ENCODE data around the gene NHSL2. TPM values are rescaled to one million over a fixed set of nuclear protein-coding genes. Genes with fewer than 3 reads are reported as not detected.
"Not testable (repeated sequence)": the region's sequence is repeated elsewhere in the genome, so short reads cannot be mapped to it uniquely, and the experiment has no call there.

Gene NHSL2
- total RNA-seq, 1 experiment from 2014 or later: 0.58 TPM

- no peak for TF ChIP-seq CTCF (conservative IDR thresholded peaks at IDR 0.05; ENCODE audit: low read depth, low read length)
- no peak for TF ChIP-seq EZH2 (IDR thresholded peaks at IDR 0.05; ENCODE audit: borderline replicate concordance, low read depth, low read length, poor library complexity, severe bottlenecking)
- intact Hi-C loops (cut with micrococcal nuclease; ENCODE audit: unreplicated experiment): no loop called here
- Histone ChIP-seq H3K36me3 (ENCODE audit: insufficient read depth, low read length, poor library complexity, severe bottlenecking) (no peaks in the 10 kb centered on the region), H3K27ac (ENCODE audit: low read depth, low read length, poor library complexity, severe bottlenecking) (no peak overlapping the region), H3K27me3 (replicated peaks; ENCODE audit: insufficient read depth, low read depth, low read length, poor library complexity) (no peaks in the 10 kb centered on the region), H3K4me3 (ENCODE audit: low read depth, low read length, poor library complexity, severe bottlenecking) (no peak overlapping the region), H3K9me3 (ENCODE audit: low read depth, low read length, poor library complexity, severe bottlenecking) (no peaks in the 10 kb centered on the region), H3K4me1 (ENCODE audit: insufficient read depth, low read length, poor library complexity, severe bottlenecking) (no peaks in the 10 kb centered on the region)
- CTCF ChIA-PET: no interaction called here
- BruUV-seq (replicated peaks): no TSS peak
- POLR2A ChIA-PET (ENCODE audit: low non-redundant PET): no interaction called here
- DNase-seq (ENCODE audit: low spot score): no peak
Measured at GRCh38 chrX:72054779-72055489, 144.3 kb downstream of the NHSL2 start.

GRCh38 chrX:72057331-72057730, 146.7 kb downstream of the NHSL2 start:
- CTCF ChIA-PET: no interaction called here
- POLR2A ChIA-PET (ENCODE audit: low non-redundant PET): no interaction called here

GRCh38 chrX:72057849-72058248, 147.2 kb downstream of the NHSL2 start:
- Histone ChIP-seq H3K4me1 (ENCODE audit: insufficient read depth, low read length, poor library complexity, severe bottlenecking) (no peaks in the 10 kb centered on the region), H3K27me3 (replicated peaks; ENCODE audit: insufficient read depth, low read depth, low read length, poor library complexity) (no peaks in the 10 kb centered on the region), H3K36me3 (ENCODE audit: insufficient read depth, low read length, poor library complexity, severe bottlenecking) (no peaks in the 10 kb centered on the region), H3K27ac (ENCODE audit: low read depth, low read length, poor library complexity, severe bottlenecking) (no peak overlapping the region), H3K4me3 (ENCODE audit: low read depth, low read length, poor library complexity, severe bottlenecking) (no peak overlapping the region), H3K9me3 (ENCODE audit: low read depth, low read length, poor library complexity, severe bottlenecking) (no peaks in the 10 kb centered on the region)
- no TSS peak for BruUV-seq (replicated peaks)
- TF ChIP-seq EZH2 (IDR thresholded peaks at IDR 0.05; ENCODE audit: borderline replicate concordance, low read depth, low read length, poor library complexity, severe bottlenecking): no peak
- no peak for TF ChIP-seq CTCF (conservative IDR thresholded peaks at IDR 0.05; ENCODE audit: low read depth, low read length)
- no peak for DNase-seq (ENCODE audit: low spot score)
- ChIA-PET CTCF (no interaction called here), POLR2A (ENCODE audit: low non-redundant PET) (no interaction called here)
- intact Hi-C loops (cut with micrococcal nuclease; ENCODE audit: unreplicated experiment): no loop called here

More at GRCh38 chrX:72057331-72057730, 146.7 kb downstream of the NHSL2 start:
- H3K4me3 ChIP-seq (ENCODE audit: low read depth, low read length, poor library complexity, severe bottlenecking): no peak overlapping the region
- DNase-seq (ENCODE audit: low spot score): no peak
- no peaks in the 10 kb centered on the region for H3K27me3 ChIP-seq (replicated peaks; ENCODE audit: insufficient read depth, low read depth, low read length, poor library complexity)
- no peaks in the 10 kb centered on the region for H3K9me3 ChIP-seq (ENCODE audit: low read depth, low read length, poor library complexity, severe bottlenecking)
- H3K36me3 ChIP-seq (ENCODE audit: insufficient read depth, low read length, poor library complexity, severe bottlenecking): no peaks in the 10 kb centered on the region
- no peak overlapping the region for H3K27ac ChIP-seq (ENCODE audit: low read depth, low read length, poor library complexity, severe bottlenecking)
- no peaks in the 10 kb centered on the region for H3K4me1 ChIP-seq (ENCODE audit: insufficient read depth, low read length, poor library complexity, severe bottlenecking)
- BruUV-seq (replicated peaks): no TSS peak
- intact Hi-C loops (cut with micrococcal nuclease; ENCODE audit: unreplicated experiment): no loop called here
- TF ChIP-seq EZH2 (IDR thresholded peaks at IDR 0.05; ENCODE audit: borderline replicate concordance, low read depth, low read length, poor library complexity, severe bottlenecking) (no peak), CTCF (conservative IDR thresholded peaks at IDR 0.05; ENCODE audit: low read depth, low read length) (no peak)

- BruUV-seq (replicated peaks); H3K9me3 ChIP-seq (ENCODE audit: low read depth, low read length, poor library complexity, severe bottlenecking); H3K4me3 ChIP-seq (ENCODE audit: low read depth, low read length, poor library complexity, severe bottlenecking); POLR2A ChIA-PET (ENCODE audit: low non-redundant PET); H3K27ac ChIP-seq (ENCODE audit: low read depth, low read length, poor library complexity, severe bottlenecking); H3K27me3 ChIP-seq (replicated peaks; ENCODE audit: insufficient read depth, low read depth, low read length, poor library complexity); H3K36me3 ChIP-seq (ENCODE audit: insufficient read depth, low read length, poor library complexity, severe bottlenecking); DNase-seq (ENCODE audit: low spot score); CTCF ChIA-PET; intact Hi-C loops (cut with micrococcal nuclease; ENCODE audit: unreplicated experiment); H3K4me1 ChIP-seq (ENCODE audit: insufficient read depth, low read length, poor library complexity, severe bottlenecking): not testable (repeated sequence)
Measured at GRCh38 chrX:72058346-72058745, 147.7 kb downstream of the NHSL2 start.

Data from A673 (cell line).